GM19372 (cell line): ENCODE data around the gene TALDO1.
"Not testable (repeated sequence)": the region's sequence is repeated elsewhere in the genome, so short reads cannot be mapped to it uniquely, and the experiment has no call there.

Experiments
- ATAC-seq: cut with Tn5 transposase; IDR thresholded peaks from one replicate; pipeline ENCODE4 v1.9.1; 2021; ENCODE audit warnings: mild to moderate bottlenecking, low read depth, moderate library complexity; ENCODE audit not compliant: unreplicated experiment

The TALDO1 gene

GRCh38 chr11:729492-730074 lies 17.7 kb upstream of the TALDO1 start:
- ATAC-seq = no peak

- ATAC-seq = no peak
Measured at GRCh38 chr11:733072-733471, 14.2 kb upstream of the TALDO1 start.

DNA sequence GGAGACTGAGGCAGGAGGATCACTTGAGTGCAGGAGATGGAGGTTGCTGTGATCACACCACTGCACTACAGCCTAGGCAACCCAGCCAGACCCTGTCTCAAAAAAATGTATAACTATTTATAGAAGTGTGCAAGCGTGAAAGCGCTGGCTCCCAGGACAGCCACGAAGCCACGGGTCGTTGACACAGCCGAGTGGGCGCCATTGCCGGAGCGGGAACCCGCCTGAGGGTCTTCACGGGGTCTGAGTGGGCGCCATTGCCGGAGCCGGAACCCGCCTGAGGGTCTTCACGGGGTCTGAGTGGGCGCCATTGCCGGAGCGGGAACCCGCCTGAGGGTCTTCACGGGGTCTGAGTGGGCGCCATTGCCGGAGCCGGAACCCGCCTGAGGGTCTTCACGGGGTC lies 12.7 kb upstream of the TALDO1 start:
- not testable (repeated sequence) for ATAC-seq

DNA sequence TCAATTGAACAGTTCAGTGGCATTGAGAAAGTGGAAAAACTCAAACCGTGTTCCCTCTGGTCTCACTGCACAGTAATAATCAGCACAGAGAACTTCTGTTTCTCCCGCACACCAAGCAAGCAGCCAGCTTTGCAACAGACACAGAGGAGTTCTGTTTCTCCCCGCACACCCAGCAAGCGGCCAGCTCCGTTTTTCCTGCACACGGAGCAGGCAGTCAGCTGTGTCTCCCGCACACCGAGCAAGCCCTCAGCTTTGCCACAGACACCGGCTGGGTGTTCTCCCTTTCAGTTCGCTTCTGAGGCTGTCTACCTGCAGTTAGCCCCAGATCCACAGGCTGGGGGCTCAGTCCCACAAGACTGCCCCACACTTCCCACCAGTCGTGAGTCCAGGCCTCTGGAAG lies 9.9 kb upstream of the TALDO1 start:
- no peak for ATAC-seq

DNA sequence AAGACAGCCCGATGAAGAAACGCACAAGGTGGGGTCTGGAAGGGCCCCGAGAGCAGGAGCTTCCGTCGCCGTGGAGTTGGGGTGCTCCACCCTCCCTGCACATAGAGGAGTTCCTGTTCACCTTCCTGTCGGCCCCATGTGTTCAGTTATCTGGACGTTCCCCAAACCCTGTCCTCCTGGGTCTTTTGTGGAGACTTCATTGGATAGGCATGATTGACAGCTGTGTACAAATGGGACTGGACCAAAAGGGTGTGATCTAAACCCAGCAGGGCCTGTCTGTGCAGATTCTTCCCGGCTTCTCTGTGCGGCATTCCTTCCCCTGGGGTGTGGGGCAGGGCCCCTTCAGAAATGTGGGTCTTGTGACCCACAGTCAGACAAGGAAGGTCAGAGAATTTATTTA lies 9.4 kb upstream of the TALDO1 start:
- ATAC-seq = not testable (repeated sequence)

- ATAC-seq = no peak
Measured at GRCh38 chr11:742156-742546, 5.1 kb upstream of the TALDO1 start.

DNA sequence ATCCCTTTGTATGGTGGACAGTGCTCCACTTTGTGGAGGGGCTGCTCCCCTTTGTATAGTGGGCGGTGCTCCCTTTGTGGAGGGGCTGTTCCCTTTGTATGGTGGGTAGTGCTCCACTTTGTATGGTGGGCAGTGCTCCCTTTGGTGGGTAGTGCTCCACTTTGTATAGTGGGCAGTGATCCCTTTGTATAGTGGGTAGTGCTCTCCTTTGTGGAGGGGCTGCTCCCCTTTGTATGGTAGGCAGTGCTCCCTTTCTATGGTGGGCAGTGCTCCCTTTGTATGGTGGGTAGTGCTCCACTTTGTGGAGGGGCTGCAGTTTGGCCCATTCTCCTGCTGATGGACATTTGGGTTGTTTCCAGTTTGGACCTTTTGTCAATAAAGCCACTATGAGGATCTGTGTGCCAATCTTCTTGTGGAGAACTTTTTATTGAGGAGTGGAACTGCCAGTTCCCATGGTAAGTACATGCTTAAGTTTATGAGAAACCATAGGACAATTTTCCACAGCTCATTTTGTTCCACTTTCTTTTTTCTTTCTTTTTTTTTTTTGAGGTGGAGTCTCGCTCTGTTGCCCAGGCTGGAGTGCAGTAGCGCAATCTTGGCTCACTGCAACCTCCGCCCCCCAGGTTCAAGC lies 4.6 kb upstream of the TALDO1 start:
- ATAC-seq = no peak

DNA sequence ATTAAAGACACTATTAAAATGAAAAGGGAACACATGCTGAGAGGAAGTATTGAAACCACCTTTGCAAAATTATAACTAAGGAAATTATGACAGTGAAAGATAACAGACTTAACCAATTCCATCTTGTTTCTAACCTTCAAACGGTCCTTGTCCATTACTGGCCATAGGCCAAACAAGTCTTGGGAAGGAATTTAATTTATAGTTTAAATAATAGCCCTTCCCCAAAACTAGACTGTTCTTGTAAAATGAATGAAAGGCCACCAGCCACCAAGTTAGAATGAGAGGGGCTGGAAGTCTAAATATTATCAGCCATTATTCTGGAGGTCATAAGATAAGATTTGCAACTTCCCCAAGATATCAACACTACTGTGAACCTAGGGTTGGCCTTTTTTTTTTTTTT lies 1.8 kb upstream of the TALDO1 start:
- ATAC-seq = no peak

- peak; percentile 39 for ATAC-seq
Measured at GRCh38 chr11:746289-747157, 741 bp upstream of the TALDO1 start.

DNA sequence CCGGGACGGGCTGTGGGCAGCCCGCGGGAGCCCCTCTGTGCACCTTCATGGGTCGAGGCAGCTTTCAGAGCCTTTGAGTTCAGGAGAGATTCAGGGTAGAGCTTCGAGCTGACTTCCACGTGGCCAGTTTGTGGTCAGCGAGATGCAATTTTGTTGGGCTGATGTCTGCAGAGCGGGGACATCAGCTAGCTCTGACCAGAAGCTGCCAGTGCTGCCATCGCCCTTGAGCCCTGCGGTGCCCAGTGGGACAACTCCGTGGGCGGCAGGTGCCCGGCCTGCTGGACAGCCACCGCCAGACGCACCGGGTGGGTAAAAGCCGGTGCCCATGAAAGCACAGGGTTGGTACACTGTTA lies 719 bp downstream of the TALDO1 start:
- no peak for ATAC-seq

- ATAC-seq = no peak
Measured at GRCh38 chr11:749731-750130, 2.5 kb downstream of the TALDO1 start.

DNA sequence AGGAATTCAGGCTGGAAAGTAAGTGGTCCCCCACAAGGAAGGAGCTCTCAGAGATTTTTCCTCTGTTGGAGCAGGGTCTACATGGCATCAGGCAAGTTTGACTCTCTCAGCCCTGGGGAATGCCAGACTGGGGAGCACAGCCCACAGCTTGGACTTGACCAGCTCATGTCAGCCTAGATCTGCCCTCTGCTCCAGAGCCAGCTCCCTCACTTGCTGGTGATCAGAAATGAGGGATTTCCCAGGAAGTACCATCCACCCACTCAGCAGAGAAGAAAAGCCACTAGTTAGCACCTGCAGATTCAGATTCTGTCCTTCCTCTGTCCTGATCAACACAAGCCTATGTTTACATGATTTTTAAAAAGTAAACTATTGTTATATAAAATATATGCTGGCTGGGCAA lies 13.0 kb downstream of the TALDO1 start:
- ATAC-seq = no peak

DNA sequence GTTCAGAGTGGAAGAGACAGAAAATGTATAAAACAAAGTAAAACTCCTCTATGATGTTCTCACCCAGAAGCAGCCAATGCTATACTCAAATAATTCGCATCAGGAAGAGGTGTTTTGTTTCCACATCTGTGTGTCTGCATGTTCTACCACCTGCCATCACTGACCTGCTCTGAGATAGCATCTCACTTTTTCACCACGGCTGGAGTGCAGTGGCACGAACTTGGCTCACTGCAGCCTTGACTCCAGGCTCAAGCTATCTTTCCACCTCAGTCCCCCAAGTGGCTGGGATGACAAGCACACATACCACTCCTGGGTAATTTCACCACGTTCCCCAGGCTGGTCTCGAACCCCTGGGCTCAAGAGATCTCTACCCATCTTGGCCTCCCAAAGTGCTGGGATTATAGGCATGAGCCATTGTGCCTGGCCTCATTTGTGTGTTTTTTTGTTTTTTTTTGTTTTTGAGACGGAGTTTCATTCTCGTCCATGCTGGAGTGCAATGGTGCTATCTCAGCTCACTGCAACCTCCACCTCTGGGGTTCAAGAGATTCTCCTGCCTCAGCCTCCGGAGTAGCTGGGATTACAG lies 14.4 kb downstream of the TALDO1 start:
- ATAC-seq = no peak

DNA sequence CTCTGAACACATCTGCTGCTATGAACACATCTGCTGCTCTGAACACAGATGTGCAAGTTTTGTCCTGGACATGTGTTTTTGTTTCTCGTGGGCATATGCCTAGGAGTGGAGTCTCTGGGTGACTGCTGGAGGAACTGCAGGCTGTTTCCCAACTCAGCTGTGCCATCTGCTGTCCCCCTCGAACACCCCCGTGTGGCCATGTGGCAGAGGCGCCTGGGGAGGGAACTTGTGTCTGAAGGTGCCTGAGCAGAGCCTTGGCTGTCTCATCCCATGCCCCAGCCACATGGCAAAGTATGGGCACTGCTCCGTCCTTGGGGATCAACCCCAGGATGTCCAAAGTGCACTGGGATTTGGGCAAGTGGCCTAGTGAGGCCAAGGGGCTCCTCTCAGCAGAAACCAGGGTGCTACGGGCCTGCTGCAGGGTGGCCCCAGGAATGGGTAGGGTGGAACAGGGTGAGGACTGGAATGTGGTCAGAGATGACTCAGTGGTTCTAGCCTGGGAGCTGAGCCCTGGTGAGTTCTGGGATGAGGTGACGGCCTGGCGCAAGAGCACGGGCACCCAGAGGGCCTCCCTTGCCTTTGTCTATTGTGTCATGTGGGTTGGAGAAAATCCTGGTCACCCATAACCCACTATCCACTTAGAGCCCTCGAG lies 15.3 kb downstream of the TALDO1 start:
- no peak for ATAC-seq

DNA sequence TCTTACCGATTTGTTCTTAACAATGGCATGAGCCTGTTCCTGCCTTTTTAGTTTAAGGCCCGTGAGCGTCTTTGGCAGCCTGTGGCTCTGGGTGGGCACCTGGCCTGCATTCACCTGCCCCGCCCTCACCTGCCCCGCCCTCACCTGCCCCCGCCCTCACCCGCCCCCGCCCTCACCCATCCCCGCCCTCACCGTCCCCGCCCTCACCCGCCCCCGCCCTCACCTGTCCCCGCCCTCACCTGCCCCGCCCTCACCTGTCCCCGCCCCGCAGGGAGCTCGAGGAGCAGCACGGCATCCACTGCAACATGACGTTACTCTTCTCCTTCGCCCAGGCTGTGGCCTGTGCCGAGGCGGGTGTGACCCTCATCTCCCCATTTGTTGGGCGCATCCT lies 15.8 kb downstream of the TALDO1 start:
- no peak for ATAC-seq

- no peak for ATAC-seq
Measured at GRCh38 chr11:763549-764321, 16.5 kb downstream of the TALDO1 start.

DNA sequence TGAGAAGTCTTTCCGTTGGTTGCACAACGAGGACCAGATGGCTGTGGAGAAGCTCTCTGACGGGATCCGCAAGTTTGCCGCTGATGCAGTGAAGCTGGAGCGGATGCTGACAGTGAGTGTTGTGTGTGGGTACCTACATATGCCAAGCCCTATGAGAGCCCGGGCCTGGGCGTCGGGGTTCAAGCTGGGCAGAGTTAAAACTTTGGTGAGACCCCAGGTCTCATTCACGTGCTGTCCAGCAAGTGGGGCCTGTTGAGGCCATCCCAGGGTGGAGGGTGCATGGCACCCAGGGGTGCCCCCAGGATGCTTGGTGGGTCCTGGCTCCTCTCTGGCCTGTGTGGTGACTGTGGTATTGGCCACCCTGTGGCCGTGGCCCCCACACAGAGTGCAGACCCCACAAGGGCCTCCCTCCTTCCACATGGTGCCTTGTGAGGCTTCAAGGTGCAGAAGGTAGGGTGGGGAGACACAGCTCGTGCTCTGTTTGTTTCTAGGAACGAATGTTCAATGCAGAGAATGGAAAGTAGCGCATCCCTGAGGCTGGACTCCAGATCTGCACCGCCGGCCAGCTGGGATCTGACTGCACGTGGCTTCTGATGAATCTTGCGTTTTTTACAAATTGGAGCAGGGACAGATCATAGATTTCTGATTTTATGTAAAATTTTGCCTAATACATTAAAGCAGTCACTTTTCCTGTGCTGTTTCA lies 17.2 kb downstream of the TALDO1 start:
- no peak for ATAC-seq

- no peak for ATAC-seq
Measured at GRCh38 chr11:765025-765801, 17.9 kb downstream of the TALDO1 start.

- ATAC-seq = no peak
Measured at GRCh38 chr11:765802-766091, 18.5 kb downstream of the TALDO1 start.
